GM19328 (cell line): ENCODE measurements around the gene UBE2E2.

Experiments
- ATAC-seq: cut with Tn5 transposase; IDR thresholded peaks from one replicate; pipeline ENCODE4 v1.9.1; 2021; ENCODE audit warnings: mild to moderate bottlenecking, moderate library complexity; ENCODE audit not compliant: unreplicated experiment

Gene UBE2E2

DNA sequence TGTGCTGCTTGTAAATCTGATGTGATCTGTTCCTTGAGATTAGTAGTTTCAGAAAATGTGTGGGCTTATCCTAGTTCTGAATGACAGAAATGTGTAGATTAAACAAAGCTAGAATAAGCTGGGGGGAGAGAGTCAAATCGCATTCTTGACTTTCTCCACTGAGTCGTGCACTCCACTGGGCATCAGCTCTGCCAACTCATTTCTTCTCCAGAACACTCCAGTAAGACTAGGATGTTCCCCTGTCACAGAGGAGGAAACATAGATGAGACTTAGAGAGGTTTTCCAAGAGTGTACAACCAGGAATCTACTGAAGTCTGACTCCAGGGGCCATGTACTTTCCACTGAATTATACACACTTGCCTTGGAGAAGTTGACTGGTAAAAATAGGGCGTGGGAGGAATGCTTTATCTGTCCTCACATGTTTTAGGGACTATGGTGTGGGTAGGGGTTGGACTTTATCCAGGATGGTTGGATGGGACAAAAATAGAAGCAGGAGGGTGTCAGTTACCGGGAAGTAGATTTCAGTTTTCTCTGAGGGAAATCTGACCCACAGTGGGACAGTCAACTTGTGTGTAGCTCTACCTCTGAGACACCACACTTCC is 298.2 kb downstream of the UBE2E2 start:
- no peak for ATAC-seq

DNA sequence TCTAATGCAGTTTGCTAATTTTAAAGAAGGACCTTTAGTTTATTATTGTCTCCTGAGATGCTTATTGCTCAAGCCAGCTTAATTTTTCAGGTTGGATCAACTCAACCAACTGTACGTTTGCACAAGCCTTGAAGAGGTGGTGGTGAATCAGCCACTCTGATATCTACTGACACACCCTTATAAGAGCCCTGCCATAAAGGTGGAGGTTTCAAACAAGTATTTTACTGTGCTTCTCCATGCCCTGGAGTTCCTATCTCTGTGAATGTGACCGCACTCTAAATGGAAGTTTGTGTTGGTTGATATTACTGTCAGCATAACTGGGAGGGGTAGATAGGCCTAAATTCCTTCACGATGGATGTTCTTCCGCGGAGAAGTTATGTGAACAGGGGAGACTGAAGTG is 305.3 kb downstream of the UBE2E2 start:
- no peak for ATAC-seq

DNA sequence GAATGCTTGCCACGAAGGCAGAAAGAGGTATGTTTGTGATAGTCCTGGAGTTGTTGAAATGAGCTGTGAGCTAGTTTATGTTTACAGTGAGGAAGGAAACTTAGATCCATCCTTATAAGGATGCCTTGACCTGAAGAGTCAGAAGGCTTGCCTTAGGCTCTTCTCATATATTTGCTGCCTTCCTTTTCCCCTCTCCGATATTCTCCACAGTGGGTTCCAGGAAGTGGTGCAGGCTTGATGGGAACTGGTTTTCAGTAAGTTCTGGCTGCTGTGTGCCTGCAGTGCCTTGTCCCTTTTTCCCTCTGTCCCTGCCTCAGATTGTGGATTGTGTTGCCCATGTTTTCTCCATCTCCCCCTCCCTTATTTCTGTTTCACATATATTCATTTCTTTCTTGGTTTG is 315.3 kb downstream of the UBE2E2 start:
- ATAC-seq, result no peak

DNA sequence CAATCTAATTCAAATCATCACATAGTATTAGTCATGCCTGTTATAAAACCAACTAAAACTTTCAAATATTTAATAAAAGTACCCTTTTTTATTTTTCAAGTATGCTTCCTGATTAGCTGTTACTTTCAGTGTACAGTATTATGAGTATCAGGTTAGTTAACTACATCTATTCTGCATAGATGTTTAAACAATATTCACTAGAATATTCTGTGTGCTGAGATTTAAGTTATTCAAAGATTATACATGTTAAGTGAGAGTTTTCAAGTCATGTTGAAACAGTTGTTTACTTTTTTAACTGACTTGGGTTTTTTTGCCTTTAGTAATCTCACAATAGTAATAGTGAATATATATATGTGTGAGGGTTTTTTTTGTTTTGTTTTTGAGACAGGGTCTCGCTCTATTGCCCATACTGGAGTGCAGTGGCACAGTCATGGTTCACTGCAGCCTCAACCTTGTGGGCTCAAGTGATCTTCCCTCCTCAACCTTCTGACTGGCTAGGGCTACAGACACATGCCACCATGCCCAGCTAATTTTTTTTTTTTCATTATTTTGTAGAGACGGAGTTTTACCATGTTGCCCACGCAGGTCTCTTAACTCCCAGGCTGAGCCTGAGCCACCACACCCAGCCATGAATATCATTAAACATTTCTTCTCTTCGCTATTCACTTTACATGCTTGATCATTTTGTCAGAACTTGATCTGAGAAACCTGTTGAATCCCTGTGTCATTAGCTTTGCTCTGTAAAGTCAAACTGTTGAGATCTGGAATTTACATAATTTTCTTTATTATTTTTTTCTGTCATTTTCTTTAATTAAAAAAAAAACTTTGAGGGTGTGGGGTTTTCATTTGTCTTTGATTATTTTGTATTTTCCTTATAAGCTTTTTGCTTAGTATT is 316.4 kb downstream of the UBE2E2 start:
- no peak for ATAC-seq

DNA sequence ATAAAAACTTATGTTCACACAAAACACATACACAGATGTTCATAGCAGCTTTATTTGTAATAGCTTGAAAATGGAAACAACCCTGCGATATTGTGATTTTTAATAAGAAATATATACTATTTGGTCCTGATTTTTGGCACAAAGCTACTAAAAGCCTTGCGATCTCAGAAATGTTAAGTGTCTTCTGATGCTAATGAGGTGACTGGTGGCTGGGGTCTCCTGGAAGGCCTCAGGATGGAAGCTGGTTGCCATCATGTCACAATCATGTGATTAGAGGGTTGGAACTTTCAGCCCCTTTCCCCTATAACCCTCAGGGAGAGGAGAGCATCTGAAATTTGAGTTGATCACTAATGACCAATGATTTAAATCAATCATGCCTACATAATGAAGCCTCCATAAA is 324.2 kb downstream of the UBE2E2 start:
- no peak for ATAC-seq

DNA sequence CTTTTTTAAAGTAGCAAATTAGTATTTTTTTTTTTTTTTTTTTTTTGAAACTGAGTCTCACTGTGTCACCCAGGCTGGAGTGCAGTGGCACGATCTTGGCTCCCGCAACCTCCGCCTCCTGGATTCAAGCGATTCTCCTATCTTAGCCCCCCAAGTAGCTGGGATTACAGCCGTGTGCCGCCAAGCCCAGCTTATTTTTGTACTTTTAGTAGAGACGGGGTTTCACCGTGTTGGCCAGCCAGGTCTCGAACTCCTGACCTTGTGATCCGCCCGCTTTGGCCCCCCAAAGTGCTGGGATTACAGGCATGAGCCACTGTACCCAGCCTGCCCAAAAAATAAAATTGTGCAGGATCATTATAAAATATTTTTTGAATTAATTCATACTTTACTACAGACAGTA is 330.5 kb downstream of the UBE2E2 start:
- no peak for ATAC-seq

DNA sequence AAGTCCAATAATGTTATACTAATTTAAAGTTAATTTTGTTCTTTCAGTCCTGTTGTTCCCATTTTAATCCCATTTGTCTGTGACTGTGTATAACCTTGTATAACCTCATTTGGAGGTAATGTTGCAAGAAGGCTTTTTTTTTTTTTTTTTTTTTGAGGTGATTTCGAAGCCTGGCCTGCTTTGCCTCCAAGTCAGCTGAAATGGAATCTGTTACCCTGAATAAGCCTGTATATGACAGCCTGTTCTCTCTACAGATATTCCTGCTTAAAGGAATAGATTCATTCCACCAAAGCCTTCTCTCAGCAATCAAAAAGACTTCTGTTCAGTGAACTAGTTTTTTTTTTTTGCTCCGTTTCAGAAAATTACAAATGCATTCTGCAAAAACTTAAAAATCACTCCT is 330.9 kb downstream of the UBE2E2 start:
- no peak for ATAC-seq

DNA sequence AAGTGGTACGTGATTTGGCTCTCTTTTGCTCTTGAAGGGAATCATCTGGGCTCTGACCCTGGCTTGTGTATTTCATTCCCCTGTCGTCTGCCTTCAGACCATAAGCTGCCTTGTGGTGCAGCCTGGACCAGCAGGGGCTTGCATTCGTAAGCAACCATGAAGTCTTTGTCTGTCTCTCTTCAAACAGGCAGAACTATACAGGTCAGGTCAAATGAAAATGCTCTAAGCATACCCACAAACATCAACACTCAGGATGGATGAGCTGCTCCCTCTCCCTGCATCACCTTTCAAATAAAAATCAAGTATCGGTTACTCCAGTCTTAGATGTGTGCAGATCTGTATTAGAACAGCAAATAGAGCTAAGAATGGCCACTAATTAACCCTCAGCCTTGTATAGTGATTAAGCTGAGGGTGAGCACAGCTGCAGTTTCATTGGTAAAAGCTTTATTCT is 334.0 kb downstream of the UBE2E2 start:
- ATAC-seq, result no peak

DNA sequence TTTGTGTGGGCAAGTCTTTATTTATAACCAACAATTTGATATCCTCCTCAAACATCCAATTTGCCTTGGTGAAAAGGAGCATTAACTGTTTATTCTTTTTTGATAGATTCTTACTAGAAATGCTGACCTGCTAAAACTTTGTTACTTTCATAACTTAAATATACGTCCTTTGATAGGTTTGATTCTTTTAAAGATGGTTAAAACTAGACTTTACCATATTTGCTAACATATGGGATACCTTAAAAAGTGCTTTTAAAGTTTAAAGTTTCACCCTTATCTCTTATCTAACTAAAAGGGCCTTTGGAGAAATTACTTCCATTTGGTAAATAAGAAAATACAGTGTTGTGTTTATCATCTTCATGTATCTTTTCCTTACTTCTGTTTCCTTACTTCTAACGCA is 336.1 kb downstream of the UBE2E2 start:
- no peak for ATAC-seq

DNA sequence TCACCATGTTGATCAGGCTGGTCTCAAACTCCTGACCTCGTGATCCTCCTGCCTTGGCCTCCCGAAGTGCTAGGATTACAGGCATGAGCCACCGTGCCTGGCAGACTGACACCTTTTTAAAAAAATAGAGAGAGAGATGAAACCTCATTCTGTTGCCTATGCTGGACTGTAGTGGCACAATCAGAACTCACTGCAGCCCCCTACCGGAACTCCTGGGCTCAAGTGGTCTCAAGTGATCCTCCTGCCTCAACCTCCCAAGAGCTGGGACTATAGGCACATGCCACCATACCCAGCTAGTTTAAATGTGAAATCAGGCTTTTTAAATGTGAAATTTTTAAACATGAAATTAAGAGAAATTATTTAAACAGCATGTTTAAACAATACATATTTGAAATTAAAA is 337.5 kb downstream of the UBE2E2 start:
- no peak for ATAC-seq

DNA sequence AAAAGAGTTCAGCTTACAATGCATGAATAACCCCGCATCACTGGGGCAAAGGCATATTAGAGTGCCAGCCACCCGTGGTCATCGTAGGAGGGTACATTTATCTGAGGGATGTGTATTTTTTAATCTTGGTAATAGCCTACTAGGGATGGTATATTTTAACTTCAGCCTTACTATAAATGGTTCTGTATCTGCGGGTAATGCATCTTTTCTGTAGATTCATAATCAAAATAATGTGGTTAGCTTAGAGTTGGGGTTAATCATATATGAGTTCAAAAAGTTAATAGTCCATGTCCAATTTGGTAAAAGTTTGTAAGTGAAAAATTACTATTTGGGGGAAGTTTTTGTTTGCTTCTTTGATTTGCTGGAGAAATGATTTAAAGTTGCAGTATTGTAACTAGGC is 339.0 kb downstream of the UBE2E2 start:
- ATAC-seq, result no peak

DNA sequence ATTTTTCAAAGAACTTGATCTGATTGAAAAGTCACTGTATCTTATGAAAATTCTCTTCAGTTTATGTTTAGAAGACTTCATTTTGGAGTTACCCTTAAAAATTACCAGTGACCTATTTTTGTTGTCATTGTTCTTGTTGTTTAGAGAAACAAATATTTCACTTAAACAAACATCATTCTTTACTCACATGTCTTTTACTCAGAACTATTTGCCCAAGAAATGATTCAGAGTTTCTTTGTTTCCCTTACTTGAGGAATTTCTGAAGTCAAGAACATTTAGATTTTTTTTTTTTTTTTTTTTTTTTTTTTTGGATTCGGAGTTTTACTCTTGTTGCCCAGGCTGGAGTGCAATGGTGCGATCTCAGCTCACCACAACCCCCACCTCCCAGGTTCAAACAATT is 343.1 kb downstream of the UBE2E2 start:
- ATAC-seq, result no peak

DNA sequence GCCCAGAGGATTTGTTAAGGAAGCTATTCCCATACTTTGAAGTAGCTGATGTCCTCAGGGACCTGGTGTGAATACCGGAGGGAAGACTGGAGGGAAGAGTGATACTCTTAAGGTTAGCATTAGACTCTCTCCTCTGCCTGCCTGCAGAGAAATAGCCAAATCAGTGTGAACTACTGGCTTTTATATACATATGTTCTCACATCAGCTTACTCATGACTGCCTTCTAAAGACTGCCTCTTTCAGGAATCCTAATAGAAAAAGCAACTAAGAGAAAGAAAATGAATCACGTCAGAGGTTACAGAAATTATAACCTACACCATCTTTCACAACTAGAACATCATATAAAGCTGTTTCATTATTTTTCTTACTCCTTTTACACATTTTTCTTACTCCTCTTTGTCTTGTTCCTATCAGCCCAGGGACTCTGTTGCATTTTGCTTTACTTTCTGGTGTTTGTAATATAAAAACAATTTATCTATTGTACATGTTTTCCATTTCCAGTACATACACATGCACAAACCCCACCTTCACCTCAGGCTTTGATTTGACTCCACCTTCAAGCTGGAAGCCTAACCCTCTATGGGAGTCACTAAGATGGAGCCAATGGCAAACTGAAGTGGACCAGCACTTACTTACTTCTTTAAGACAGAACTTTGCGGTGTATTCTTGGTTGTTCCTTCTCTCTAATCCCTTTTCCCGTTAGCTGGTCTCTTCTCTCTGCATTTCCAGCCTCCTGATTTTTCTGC is 345.0 kb downstream of the UBE2E2 start:
- ATAC-seq, result no peak

DNA sequence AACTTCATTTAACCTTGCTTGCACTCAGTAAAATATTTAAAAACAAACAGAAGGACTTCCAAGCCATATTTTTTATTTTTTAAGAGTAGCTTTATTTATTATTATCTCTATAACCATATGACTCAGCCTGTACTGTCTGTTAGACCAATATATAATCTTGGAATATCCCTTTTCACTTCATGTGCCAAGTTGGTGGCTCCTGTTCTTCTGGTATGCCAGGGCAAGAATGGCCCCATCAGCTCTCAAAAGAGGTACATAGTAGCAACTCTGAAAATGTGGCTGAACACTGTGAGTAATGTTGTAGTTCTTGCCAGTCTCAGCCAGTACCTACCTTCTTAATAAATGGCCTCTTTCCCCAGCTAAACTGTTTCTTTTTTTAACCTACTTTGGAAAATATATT is 345.6 kb downstream of the UBE2E2 start:
- ATAC-seq, result no peak

DNA sequence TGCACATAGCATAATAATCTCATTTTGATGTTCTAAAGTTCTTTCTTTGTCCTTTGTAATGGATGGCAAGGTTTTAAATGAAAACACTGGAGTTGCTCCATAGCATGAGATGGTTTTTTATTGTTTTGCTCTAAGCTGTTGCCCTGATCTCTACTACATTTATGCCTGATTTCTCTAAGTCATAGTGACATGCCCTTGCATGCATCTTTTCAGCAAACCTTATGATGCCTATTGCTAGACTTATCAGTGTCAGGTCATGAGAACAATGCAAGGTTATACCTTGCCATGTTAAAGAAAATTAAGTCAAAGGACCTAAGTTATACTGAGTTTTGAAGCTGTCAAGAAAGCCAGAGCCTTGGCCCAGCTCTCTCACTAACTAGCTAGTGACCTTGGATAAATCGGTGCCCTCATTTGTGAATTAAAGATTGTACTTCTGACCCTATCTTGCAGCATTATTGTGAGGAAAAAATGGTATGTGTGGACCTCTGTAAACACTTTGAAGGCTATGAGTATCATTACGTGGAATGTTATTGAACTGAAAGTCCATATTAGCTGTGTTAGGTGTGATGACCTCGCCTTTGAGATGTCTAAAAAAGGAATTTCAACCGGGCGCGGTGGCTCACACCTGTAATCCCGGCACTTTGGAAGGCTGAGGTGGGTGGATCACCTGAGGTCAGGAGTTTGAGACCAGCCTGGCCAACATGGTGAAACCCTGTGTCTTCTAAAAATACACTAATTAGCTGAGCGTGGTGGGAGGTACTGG is 346.2 kb downstream of the UBE2E2 start:
- ATAC-seq, result no peak

DNA sequence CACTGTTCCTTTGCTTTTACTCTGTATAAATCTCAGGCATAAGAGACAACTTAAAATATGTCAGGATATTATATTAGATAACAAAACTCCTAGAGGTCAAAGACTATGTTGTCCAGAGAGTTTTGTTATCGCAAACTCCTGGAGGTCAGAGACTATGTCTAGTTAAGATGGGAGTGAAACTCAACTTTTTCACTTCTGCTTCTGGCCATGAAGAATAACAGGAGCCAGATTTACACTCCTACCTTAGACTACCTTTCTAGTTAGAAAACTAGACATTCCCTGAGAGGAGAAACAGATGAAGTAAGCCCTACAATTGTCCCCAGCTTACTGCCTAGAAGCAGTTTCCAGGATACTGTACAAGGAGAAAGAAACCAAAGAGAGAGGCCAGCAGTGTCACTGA is 347.3 kb downstream of the UBE2E2 start:
- peak; percentile 84 for ATAC-seq

DNA sequence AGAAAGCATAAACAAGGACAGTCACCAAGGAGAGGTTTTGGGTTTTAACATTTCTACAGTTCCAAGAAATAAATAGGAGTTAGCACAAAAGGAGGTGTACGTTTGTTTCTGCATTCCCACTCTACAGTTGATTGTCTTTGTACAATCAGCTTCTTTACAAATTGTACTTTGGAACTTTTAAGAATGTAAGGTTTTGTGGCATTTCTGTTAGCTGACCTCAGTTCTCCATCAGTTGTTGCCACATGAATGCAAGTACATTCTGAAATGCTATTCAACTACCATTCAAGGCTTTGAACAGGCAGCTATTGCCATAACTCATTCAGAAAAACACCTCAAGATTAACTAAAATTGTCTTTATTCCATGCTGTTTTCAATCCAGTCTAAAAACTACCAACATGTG is 349.4 kb downstream of the UBE2E2 start:
- no peak for ATAC-seq

DNA sequence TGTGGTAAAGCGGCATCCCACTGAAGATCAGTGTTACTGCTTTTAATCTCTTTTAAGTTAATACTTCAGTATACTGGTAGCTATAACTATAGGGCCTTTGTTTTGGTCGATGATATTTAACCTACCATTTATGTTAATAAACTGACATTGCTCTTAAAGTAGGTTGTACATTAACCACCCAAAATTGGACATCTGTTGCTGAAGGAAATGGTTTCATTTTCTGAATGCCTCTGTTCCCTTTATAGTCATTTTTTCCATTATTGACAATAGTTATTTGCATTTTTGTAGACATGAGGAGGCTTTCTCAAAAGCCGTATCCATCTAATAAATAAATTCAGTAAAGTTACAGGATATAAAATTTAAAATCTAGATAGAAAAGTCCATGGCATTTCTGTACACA is 350.2 kb downstream of the UBE2E2 start:
- no peak for ATAC-seq

DNA sequence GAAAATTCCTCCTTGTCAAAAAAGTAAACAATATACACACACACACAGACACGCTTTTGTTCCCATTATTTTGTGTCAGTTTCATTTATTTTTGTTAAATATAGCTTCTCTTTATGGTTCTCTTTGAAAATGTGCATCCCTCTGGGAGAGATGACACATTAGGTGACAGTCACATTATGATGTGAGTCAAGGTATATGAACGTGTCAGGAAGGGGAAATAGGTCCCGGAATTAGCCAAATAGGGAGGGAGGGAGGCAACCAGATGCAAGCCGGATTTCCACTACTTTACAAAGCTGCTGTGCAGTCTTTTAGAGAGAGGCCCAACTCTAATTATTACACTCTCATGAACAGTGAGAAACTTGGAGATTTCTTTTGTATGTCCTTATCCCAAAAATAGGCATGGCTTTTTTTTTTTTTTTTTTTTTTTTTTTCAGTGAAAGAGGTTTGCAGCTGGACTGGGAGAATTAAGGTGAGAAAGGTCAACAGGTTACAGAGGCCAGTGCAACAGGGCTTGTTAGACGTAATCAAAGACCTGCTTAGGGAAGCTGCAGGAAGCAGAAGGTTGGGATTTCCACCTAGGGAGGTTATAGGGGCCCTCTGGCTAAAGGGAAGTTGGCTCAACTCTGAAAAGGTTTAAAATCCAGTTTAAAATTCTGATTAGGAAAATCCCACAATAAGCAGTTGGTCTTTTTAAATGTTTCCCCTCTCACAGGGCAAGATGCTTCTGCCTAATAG is 362.1 kb downstream of the UBE2E2 start:
- ATAC-seq, result no peak

DNA sequence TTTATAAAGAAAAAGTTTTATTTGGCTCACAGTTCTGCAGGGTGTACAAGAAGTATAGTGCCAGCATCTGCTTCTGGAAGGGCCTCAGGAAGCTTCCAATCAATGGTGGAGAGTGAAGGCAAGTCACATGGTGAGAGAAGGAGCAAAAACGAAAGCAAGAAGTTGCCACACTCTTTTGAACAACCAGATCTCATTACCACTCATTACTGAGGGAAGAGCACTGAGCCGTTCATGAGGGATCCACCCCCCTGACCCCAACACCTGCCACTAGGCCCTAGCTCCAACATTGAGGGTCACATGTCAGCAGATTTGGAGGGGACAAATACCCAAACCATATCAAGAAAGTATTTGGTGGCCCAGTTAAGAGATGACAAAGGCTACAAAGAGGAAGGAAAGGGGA is 363.4 kb downstream of the UBE2E2 start:
- no peak for ATAC-seq
